HepG2 (cell line): Measurements from ENCODE around the gene RFTN1. TPM values are rescaled to one million over a fixed set of nuclear protein-coding genes. Genes with fewer than 3 reads are reported as not detected.

ENCODE experiments used
- ATAC-seq: fragments of 200-7000 bp; cut with Tn5 transposase; 3 replicates; pipeline ENCODE4 v1.9.1; 2020; ENCODE audit warnings: mild to moderate bottlenecking, moderate library complexity
- BruUV-seq: library from RNA; stranded (reverse); fragments of 400-500 nt; replicated peaks from 2 replicates; lab custom pipeline; 2021; lab: Mats Ljungman, UMichigan
- CTCF ChIA-PET: fragments of 300-600 bp; formaldehyde crosslinking; extraction: SDS; loops from one replicate; lab custom pipeline; 2021; ENCODE audit warnings: low total read pairs, inconsistent platforms, low intra/inter-chr PET ratio; lab: Yijun Ruan, JAX
- POLR2A ChIA-PET: fragments of 350-600 bp; sonication (Branson Sonifier 250); formaldehyde crosslinking; loops from one replicate; lab custom pipeline; 2020; ENCODE audit warnings: antibody characterized with exemption, inconsistent platforms; lab: Yijun Ruan, JAX
- DNase-seq: peaks from one replicate; pipeline ENCODE4 v3.0.0-alpha.2; 2015; ENCODE audit warnings: low spot score
- FAIRE-seq: peaks from 3 replicates; lab custom pipeline; 2011; peaks lifted over from hg19 to GRCh38; lab: Jason Lieb, UNC
- H2AFZ ChIP-seq: one replicate; pipeline ENCODE4 v1.6.1; 2011; ENCODE audit warnings: low read length, inconsistent platforms
- H3K27ac ChIP-seq: fragments of 300-600 bp; 3 replicates; pipeline ENCODE4 v1.8.0; 2011; ENCODE audit warnings: mixed run types, mild to moderate bottlenecking, mixed read lengths, low read length, inconsistent platforms; ENCODE audit not compliant: insufficient read depth; ENCODE audit errors: extremely low read length
- H3K27me3 ChIP-seq, 2 experiments: fragments of 200-600 bp in 1 of 2; 2 replicates in 1 of 2; 3 replicates in 1 of 2; pipeline versions ENCODE4 v1.6.0 to v1.8.0; 2011; ENCODE audit warnings: low read length in 2 of 2, mild to moderate bottlenecking in 2 of 2, moderate library complexity in 2 of 2, inconsistent platforms in 1 of 2; ENCODE audit not compliant: insufficient read depth in 2 of 2, control insufficient read depth in 1 of 2
- H3K36me3 ChIP-seq, 2 experiments: fragments of 200-600 bp in 1 of 2; replicated peaks in 1 of 2; 2 replicates in 1 of 2; 3 replicates in 1 of 2; pipeline versions ENCODE4 v1.5.1 to v1.8.0; 2011; ENCODE audit warnings: low read length in 2 of 2, inconsistent platforms in 1 of 2; ENCODE audit not compliant: insufficient read depth in 2 of 2, control insufficient read depth in 1 of 2
- H3K4me1 ChIP-seq: 2 replicates; pipeline ENCODE4 v1.5.1; 2012; ENCODE audit warnings: low read length, inconsistent platforms; ENCODE audit not compliant: insufficient read depth
- H3K4me2 ChIP-seq: 2 replicates; pipeline ENCODE4 v1.6.0; 2011; ENCODE audit warnings: low read depth, low read length, inconsistent platforms
- H3K4me3 ChIP-seq, 3 experiments: fragments of 200-600 bp in 1 of 3; sonication (generic), shearing (Covaris generic) in 1 of 3; replicated peaks in 1 of 3; 2 replicates each; pipeline ENCODE4 v1.5.1; 2011 to 2016; ENCODE audit warnings: low read length in 3 of 3, inconsistent platforms in 2 of 3, low read depth in 2 of 3, mild to moderate bottlenecking in 2 of 3, control low read depth in 1 of 3, mixed read lengths in 1 of 3; ENCODE audit not compliant: insufficient read depth in 1 of 3
- H3K79me2 ChIP-seq: one replicate; pipeline ENCODE4 v1.6.1; 2011; ENCODE audit warnings: low read length, inconsistent platforms; ENCODE audit not compliant: insufficient read depth
- H3K9ac ChIP-seq: 2 replicates; pipeline ENCODE4 v1.6.0; 2011; ENCODE audit warnings: mild to moderate bottlenecking, low read depth, low read length, inconsistent platforms; ENCODE audit not compliant: insufficient read depth
- H3K9me3 ChIP-seq: 2 replicates; pipeline ENCODE4 v1.5.1; 2012; ENCODE audit warnings: mild to moderate bottlenecking, low read length
- H4K20me1 ChIP-seq: 2 replicates; pipeline ENCODE4 v1.6.0; 2011; ENCODE audit warnings: inconsistent platforms, mild to moderate bottlenecking, low read length, moderate library complexity; ENCODE audit not compliant: insufficient read depth
- PCBP2 ChIP-seq: fragments of 200-400 bp; formaldehyde crosslinking; optimal IDR thresholded peaks from 2 replicates; pipeline ENCODE3; 2018; ENCODE audit warnings: low read length, low read depth; ENCODE audit not compliant: poor library complexity, severe bottlenecking
- RBM39 ChIP-seq: fragments of 200-400 bp; formaldehyde crosslinking; IDR thresholded peaks from one replicate; pipeline ENCODE4 v1.6.1; 2018; ENCODE audit warnings: antibody characterized with exemption, mild to moderate bottlenecking, low read depth, low read length; ENCODE audit not compliant: poor library complexity, severe bottlenecking
- TEF ChIP-seq: sonication (generic); formaldehyde crosslinking; IDR thresholded peaks from 2 replicates; pipeline ENCODE4 v1.5.0; 2020; ENCODE audit warnings: missing genetic modification reagents
- TFDP2 ChIP-seq: sonication (generic); formaldehyde crosslinking; IDR thresholded peaks from 2 replicates; pipeline ENCODE4 v1.4.0; 2020; ENCODE audit warnings: missing genetic modification reagents
- TSC22D2 ChIP-seq: sonication (generic); formaldehyde crosslinking; IDR thresholded peaks from 2 replicates; pipeline ENCODE4 v1.5.1; 2020; ENCODE audit warnings: missing genetic modification reagents, mild to moderate bottlenecking, borderline replicate concordance
- ZFP41 ChIP-seq: sonication (generic); formaldehyde crosslinking; IDR thresholded peaks from 2 replicates; pipeline ENCODE4 v1.4.0; 2020; ENCODE audit warnings: mild to moderate bottlenecking, missing genetic modification reagents, borderline replicate concordance
- ZNF121 ChIP-seq: sonication (generic); formaldehyde crosslinking; IDR thresholded peaks from 2 replicates; pipeline ENCODE4 v1.5.0; 2020; ENCODE audit warnings: mild to moderate bottlenecking, missing genetic modification reagents
- ZNF276 ChIP-seq: sonication (generic); formaldehyde crosslinking; IDR thresholded peaks from 2 replicates; pipeline ENCODE4 v1.4.0; 2020; ENCODE audit warnings: mild to moderate bottlenecking, low read depth, missing genetic modification reagents
- ZNF326 ChIP-seq: sonication (generic); formaldehyde crosslinking; IDR thresholded peaks from 2 replicates; pipeline ENCODE4 v1.4.0; 2020; ENCODE audit warnings: missing genetic modification reagents, borderline replicate concordance
- ZNF761 ChIP-seq: sonication (generic); formaldehyde crosslinking; conservative IDR thresholded peaks from 2 replicates; pipeline ENCODE4 v1.4.0; 2020; ENCODE audit warnings: mild to moderate bottlenecking, missing genetic modification reagents
- ZNF816 ChIP-seq: sonication (generic); formaldehyde crosslinking; IDR thresholded peaks from 2 replicates; pipeline ENCODE4 v1.8.0; 2022; ENCODE audit warnings: missing genetic modification reagents, mild to moderate bottlenecking, borderline replicate concordance
- ZSCAN25 ChIP-seq: sonication (generic); formaldehyde crosslinking; IDR thresholded peaks from 2 replicates; pipeline ENCODE4 v1.8.0; 2022; ENCODE audit warnings: mild to moderate bottlenecking, missing genetic modification reagents
- WGBS: methylation state at CpG from one replicate; pipeline ENCODE4 v1.1.6; 2017; ENCODE audit warnings: low lambda C conversion rate; 5-methylcytosine and 5-hydroxymethylcytosine counted together
- in situ Hi-C: cut with HindIII; loops from 2 replicates; pipeline ENCODE4 v1.10.0; 2017; ENCODE audit warnings: low pct_unique_long_range_greater_than_20kb; ENCODE audit not compliant: extremely low pct_ligation_motif_present
- intact Hi-C: fragments of 100-400 bp; cut with micrococcal nuclease; formaldehyde crosslinking; loops from one replicate; pipeline ENCODE4 v1.10.0; 2022; ENCODE audit not compliant: unreplicated experiment
- polyA plus RNA-seq, 8 experiments: library from polyadenylated mRNA; depleted of rRNA in 3 of 8; stranded (reverse) in 7 of 8; unstranded in 1 of 8; fragments of >200 nt; fragmentation: Illumina TruSeq in 4 of 8; extraction: Trizol in 4 of 8; gene quantifications; 2 replicates each; pipeline versions ENCODE4 v1.2.1 to v1.2.3, GENCODE V29; 2011 to 2016; ENCODE audit warnings: low read depth in 4 of 8, missing spikeins in 1 of 8, mixed read lengths in 1 of 8; ENCODE audit not compliant: insufficient read depth in 1 of 8
- total RNA-seq, 5 experiments: library from RNA; depleted of rRNA; stranded (reverse); fragments of >200 nt; fragmentation: Illumina TruSeq; extraction: Trizol; gene quantifications; 2 replicates each; pipeline ENCODE4 v1.2.3, GENCODE V29; 2016; ENCODE audit warnings: low read depth in 1 of 5

The RFTN1 gene
- total and polyA plus RNA-seq, 2 of the 13 experiments (the other 11 are each of a cell fraction or from before 2014, with no cell fraction given), result not detected

GRCh38 chr3:16364323-16364722, 149.2 kb downstream of the RFTN1 start:
- Histone ChIP-seq H3K36me3 (no peaks in the 10 kb centered on the region), H3K4me1 (no peaks in the 10 kb centered on the region), H3K4me3 (no peak overlapping the region), H3K4me2 (no peak overlapping the region), H2AFZ (no peak overlapping the region), H3K27me3 (no peaks in the 10 kb centered on the region), H4K20me1 (no peaks in the 10 kb centered on the region), H3K9ac (no peak overlapping the region), H3K79me2 (no peaks in the 10 kb centered on the region), H3K27ac (no peak overlapping the region)
- DNase-seq (no peak), FAIRE-seq (no peak), ATAC-seq (no peak)
- 92% methylated on average over 3 of the region's 4 CpGs for WGBS
- CTCF ChIA-PET, result no interaction called here
- intact Hi-C loops (no loop called here), in situ Hi-C loops (no loop called here)
- BruUV-seq, result no TSS peak
- POLR2A ChIA-PET, result no interaction called here
- no peak for TF ChIP-seq ZNF761 (CRISPR knock-in tag)
- TF ChIP-seq TFDP2 (CRISPR knock-in tag), result no peak
- TF ChIP-seq ZFP41 (CRISPR knock-in tag), result no peak
- TF ChIP-seq TEF (CRISPR knock-in tag), result no peak
- no peak for TF ChIP-seq ZNF276
- TF ChIP-seq ZSCAN25 (CRISPR knock-in tag), result no peak
- no peak for TF ChIP-seq RBM39
- no peak for TF ChIP-seq ZNF121 (CRISPR knock-in tag)
- TF ChIP-seq ZNF326 (CRISPR knock-in tag), result no peak
- TF ChIP-seq ZNF816, result no peak
- no peak for TF ChIP-seq PCBP2
- no peak for TF ChIP-seq TSC22D2 (CRISPR knock-in tag)
- TF ChIP-seq, all 625 proteins: peak for 0
- no peaks in the 10 kb centered on the region for H3K9me3 ChIP-seq
